MCF 10A (cell line): Measurements from ENCODE around the gene IMMP2L. TPM values are rescaled to one million over a fixed set of nuclear protein-coding genes. Genes with fewer than 3 reads are reported as not detected.

Experiments used
- BruUV-seq: library from RNA; stranded (reverse); fragments of 400-500 nt; replicated peaks from 2 replicates; lab custom pipeline; 2021; lab: Mats Ljungman, UMichigan
- CTCF ChIA-PET: fragments of 300-600 bp; sonication (Branson Sonifier 250); formaldehyde crosslinking; extraction: SDS; loops from one replicate; lab custom pipeline; 2021; ENCODE audit warnings: antibody characterized with exemption, inconsistent platforms; lab: Yijun Ruan, JAX
- POLR2A ChIA-PET: fragments of 300-600, 350-650 bp; sonication (Branson Sonifier 250); formaldehyde crosslinking; extraction: SDS; loops from one replicate; lab custom pipeline; 2020; ENCODE audit warnings: antibody characterized with exemption, inconsistent platforms; lab: Yijun Ruan, JAX
- DNase-seq: peaks from one replicate; pipeline ENCODE4 v3.0.0-alpha.2; 2018; ENCODE audit not compliant: unreplicated experiment
- H3K27ac Mint-ChIP-seq: one replicate; pipeline ENCODE4 v1.8.0; 2022; ENCODE audit warnings: mild to moderate bottlenecking, low read depth, mixed read lengths; ENCODE audit not compliant: unreplicated experiment
- H3K27me3 Mint-ChIP-seq: one replicate; pipeline ENCODE4 v1.8.0; 2022; ENCODE audit warnings: mixed read lengths; ENCODE audit not compliant: insufficient read depth, unreplicated experiment
- H3K36me3 Mint-ChIP-seq: one replicate; pipeline ENCODE4 v1.8.0; 2022; ENCODE audit warnings: mild to moderate bottlenecking, moderate library complexity, mixed read lengths; ENCODE audit not compliant: insufficient read depth, unreplicated experiment
- H3K4me1 Mint-ChIP-seq: one replicate; pipeline ENCODE4 v1.8.0; 2022; ENCODE audit warnings: mixed read lengths; ENCODE audit not compliant: insufficient read depth, unreplicated experiment
- H3K4me3 Mint-ChIP-seq: one replicate; pipeline ENCODE4 v1.8.0; 2022; ENCODE audit warnings: mild to moderate bottlenecking, moderate library complexity, mixed read lengths; ENCODE audit not compliant: unreplicated experiment
- H3K9me3 Mint-ChIP-seq: one replicate; pipeline ENCODE4 v1.8.0; 2022; ENCODE audit warnings: mixed read lengths; ENCODE audit not compliant: unreplicated experiment
- CTCF ChIP-seq: fragments of 200-600 bp; IDR thresholded peaks from one replicate; pipeline ENCODE4 v1.8.0; 2022; ENCODE audit warnings: antibody characterized with exemption, mild to moderate bottlenecking; ENCODE audit not compliant: unreplicated experiment
- intact Hi-C: fragments of 100-400 bp; cut with micrococcal nuclease; formaldehyde crosslinking; loops from 2 replicates; pipeline ENCODE4 v1.14.1; 2022
- total RNA-seq: library from RNA; stranded (reverse); gene quantifications from 2 replicates; pipeline ENCODE4 v1.2.3, GENCODE V29; 2022

Gene IMMP2L
- total RNA-seq, 1 experiment from 2014 or later: 23.7 TPM

DNA sequence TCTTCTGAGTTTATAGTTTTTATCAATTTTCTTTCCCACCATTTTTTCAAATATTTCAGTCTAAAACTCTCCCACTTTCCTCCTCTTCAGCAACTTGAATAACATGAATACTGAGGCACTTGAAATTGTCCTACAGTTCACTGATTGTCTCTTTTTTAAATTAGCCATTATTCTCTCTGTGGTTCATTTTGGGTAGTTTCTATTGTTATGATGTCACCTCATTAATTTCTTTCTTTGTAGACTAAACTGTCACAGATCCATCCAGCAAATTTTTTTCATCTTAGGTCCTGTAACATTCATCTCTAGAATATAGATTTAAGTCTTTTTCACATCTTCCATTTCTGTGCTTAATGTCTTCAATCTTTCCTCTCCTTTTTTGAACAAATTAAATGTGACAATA lies 326.6 kb downstream of the IMMP2L start:
- Mint-ChIP-seq H3K4me3 (no peak overlapping the region), H3K4me1 (peaks cover 16% of the 10 kb centered on the region), H3K27me3 (no peaks in the 10 kb centered on the region), H3K27ac (no peak overlapping the region), H3K9me3 (no peaks in the 10 kb centered on the region), H3K36me3 (peaks cover 7% of the 10 kb centered on the region)
- CTCF ChIA-PET: no interaction called here
- BruUV-seq: no TSS peak
- intact Hi-C loops: no loop called here
- POLR2A ChIA-PET: no interaction called here
- TF ChIP-seq CTCF: no peak
- no peak for DNase-seq

DNA sequence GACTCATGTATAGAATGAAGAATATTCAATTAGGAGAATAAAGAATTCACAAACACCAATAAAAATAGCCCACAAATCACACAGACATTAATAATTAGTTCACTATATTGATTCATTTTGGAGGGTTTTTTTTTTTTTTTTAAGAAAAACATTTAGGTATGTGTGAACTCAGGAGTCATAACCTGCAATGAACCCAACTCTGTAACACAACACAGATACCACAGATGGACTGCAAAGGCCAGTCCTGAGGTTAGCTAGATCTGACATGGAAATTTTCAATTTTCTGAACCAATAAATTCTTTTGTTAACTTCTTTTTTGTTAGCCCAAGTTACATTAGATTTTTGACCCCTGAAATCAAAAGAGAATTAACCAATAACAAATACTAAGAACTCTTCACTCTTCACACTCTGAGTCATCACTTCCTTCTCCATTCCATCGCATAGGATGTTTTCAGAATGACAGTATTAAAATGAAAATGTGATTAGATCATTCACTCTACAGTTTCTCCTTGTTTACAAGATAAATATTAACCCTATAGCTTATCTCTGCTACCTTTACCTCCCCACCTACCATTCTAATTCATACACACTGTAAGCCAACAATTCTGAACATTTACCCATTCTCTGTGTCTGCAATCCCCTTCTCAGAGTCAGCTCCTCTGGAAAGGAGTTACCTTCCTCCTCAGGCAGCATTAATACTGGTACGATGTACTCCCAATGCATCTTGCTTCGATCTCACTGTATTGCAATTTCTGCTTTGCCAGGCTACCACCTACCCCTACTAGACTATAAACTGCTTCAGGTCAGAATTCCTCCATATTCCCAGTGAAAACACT lies 329.8 kb downstream of the IMMP2L start:
- POLR2A ChIA-PET: interaction anchor here (1.0 kb wide), 1 partner anchor 28 kb away, joined by 4 read pairs; no protein-coding TSS in a partner anchor
- DNase-seq: peak; percentile 31
- Mint-ChIP-seq H3K4me3 (no peak overlapping the region), H3K9me3 (no peaks in the 10 kb centered on the region), H3K36me3 (peaks cover 7% of the 10 kb centered on the region), H3K27ac (no peak overlapping the region), H3K4me1 (peaks cover 8% of the 10 kb centered on the region), H3K27me3 (no peaks in the 10 kb centered on the region)
- intact Hi-C loops: no loop called here
- no TSS peak for BruUV-seq
- CTCF ChIA-PET: interaction anchor here (0.6 kb wide), 1 partner anchor 95 kb away, joined by 5 read pairs; no protein-coding TSS in a partner anchor
- TF ChIP-seq CTCF: no peak

DNA sequence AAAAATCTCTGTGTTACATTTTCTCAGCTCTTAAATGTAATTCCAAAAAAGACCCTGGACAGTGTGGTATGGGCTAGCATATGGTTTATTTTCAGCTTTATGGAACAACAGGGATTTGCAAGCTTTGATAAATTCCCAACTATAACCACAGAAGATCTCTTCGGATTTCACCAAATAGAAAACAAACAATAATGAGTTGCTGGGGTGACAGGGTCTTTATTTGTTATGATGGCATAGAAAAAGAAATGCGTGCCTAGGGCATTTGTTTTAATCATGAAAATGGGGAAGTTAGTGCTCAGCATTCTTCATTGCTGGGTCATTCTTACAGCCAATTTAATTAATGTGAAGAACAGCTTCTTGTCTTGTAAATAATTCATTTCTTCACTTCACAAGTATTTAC lies 332.4 kb downstream of the IMMP2L start:
- CTCF ChIA-PET: interaction anchor here (0.7 kb wide), 1 partner anchor 175 kb away, joined by 3 read pairs; no protein-coding TSS in a partner anchor
- no peaks in the 10 kb centered on the region for H3K36me3 Mint-ChIP-seq
- no TSS peak for BruUV-seq

More for the DNA sequence above, 332.4 kb downstream of the IMMP2L start:
- DNase-seq: no peak
- no peaks in the 10 kb centered on the region for H3K9me3 Mint-ChIP-seq
- no peak for TF ChIP-seq CTCF
- H3K4me3 Mint-ChIP-seq: no peak overlapping the region
- H3K4me1 Mint-ChIP-seq: peaks cover 8% of the 10 kb centered on the region
- H3K27me3 Mint-ChIP-seq: no peaks in the 10 kb centered on the region
- intact Hi-C loops: no loop called here
- H3K27ac Mint-ChIP-seq: no peak overlapping the region
- POLR2A ChIA-PET: no interaction called here
